HG03097 (cell line): Measurements from ENCODE around the gene DIP2C.
"Not testable (repeated sequence)": the region's sequence is repeated elsewhere in the genome, so short reads cannot be mapped to it uniquely, and the experiment has no call there.

ENCODE experiments used
- ATAC-seq: cut with Tn5 transposase; IDR thresholded peaks from one replicate; pipeline ENCODE4 v1.9.1; 2021; ENCODE audit not compliant: unreplicated experiment, low FRiP score

The DIP2C gene

GRCh38 chr10:373015-373414, 316.5 kb downstream of the DIP2C start:
- no peak for ATAC-seq

- ATAC-seq, result no peak
These were observed 316.9 kb downstream of the DIP2C start for GRCh38 chr10:372566-372965.

- no peak for ATAC-seq
These were observed 318.0 kb downstream of the DIP2C start for GRCh38 chr10:371515-371914.

GRCh38 chr10:370449-370825, 319.0 kb downstream of the DIP2C start:
- no peak for ATAC-seq

- ATAC-seq, result no peak
These were observed 319.6 kb downstream of the DIP2C start for GRCh38 chr10:369684-370448.

- no peak for ATAC-seq
These were observed 320.2 kb downstream of the DIP2C start for GRCh38 chr10:369221-369683.

GRCh38 chr10:368579-369220, 320.8 kb downstream of the DIP2C start:
- no peak for ATAC-seq

- not testable (repeated sequence) for ATAC-seq
These were observed 321.4 kb downstream of the DIP2C start for GRCh38 chr10:368107-368506.

DNA sequence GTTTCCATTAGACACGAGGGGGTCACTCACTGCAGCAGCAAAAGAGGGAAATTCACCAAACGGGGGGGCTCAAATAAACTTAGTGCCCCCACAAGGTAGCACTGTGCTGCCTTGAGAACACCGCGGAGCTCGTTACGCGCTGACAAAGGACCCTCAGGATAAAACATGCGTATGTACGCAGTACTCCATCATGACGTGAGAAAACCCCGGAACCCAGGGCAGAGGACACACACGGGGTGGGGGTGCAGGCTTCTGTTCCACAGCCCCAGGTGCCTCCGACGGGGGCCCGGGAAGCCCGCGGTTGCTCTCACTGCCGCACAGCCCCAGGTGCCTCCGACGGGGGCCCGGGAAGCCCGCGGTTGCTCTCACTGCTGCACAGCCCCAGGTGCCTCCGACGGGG, 321.8 kb downstream of the DIP2C start:
- no peak for ATAC-seq

GRCh38 chr10:366186-366585, 323.3 kb downstream of the DIP2C start:
- ATAC-seq, result no peak

GRCh38 chr10:364267-364775, 325.1 kb downstream of the DIP2C start:
- ATAC-seq, result no peak

GRCh38 chr10:363152-363551, 326.3 kb downstream of the DIP2C start:
- no peak for ATAC-seq

DNA sequence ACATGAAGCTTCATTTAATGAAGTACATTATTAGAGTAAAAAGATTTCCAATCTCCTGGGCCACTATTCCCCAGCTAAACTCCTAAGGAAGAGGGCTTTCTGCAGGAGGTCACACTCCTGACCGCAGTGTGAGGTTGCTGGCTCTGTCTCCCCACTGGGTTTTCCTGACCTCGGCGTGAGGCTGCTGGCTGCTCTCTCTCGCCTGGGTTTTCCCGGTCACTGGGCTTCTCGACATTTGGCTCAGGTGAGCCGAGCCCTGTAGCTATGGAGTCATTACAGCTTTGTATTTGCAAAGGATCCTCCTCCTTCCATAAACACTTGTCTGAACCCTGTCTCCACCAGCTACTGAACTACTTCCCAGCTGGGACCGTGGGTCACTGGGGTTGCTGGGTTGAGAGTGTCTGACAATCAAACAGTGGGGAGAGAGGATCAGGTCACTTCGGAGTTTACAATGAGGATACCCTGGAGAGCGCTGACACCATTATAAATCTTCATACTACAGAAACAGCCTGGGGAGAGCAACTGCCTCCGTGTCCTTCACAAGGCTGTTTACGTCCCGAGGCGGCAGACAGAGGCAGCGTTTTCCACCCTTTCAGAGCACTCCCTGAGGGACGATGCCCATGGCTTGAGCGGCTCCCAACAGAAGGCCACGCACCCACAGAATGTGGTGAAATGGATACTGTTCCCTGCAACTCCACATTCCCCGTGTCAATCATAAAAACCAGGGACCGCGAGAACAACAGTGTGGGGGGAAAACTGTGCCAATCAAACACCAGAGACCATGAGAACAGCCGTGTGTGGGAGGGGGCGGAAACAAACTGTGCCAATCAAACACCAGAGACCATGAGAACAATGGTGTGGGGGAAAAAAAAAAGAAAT, 328.0 kb downstream of the DIP2C start:
- no peak for ATAC-seq

GRCh38 chr10:360653-361052, 328.8 kb downstream of the DIP2C start:
- no peak for ATAC-seq

GRCh38 chr10:359762-360161, 329.7 kb downstream of the DIP2C start:
- no peak for ATAC-seq

- ATAC-seq, result no peak
These were observed 330.4 kb downstream of the DIP2C start for GRCh38 chr10:359093-359492.

- ATAC-seq, result no peak
These were observed 332.1 kb downstream of the DIP2C start for GRCh38 chr10:357201-357950.

GRCh38 chr10:356452-356851, 333.0 kb downstream of the DIP2C start:
- no peak for ATAC-seq

DNA sequence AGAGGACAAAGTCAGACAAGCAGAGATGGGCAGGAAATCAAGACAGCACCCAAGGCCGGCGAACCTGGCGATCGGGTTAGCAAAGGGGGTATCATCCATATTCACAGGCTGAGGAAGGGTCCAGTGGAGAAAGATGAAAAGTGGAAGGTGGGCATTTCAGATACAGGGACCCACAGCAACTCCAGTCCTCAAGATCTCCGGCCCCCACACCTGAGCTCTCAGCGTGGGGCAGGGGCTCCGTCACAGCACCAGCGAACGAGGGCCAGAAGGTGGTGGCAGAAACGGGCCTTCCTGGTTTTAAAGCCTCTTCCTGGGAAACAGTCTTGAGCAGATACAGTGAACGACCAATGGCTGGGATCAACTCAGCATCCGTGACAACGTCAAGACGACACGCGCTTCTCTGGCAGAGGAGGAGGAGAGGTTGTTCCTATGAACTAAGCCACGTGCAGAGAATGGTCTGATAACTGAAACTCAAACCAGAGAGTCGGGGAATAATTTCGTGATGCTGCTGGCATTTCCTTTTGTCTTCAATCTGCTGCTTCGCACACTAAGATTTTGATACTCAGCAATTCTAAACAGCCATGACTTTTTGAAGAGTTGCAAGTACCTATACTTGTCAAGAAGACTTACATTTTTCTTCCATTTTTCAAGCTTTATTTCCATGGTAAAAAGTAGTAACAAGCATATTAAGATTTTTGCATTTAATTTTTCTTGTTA, 334.4 kb downstream of the DIP2C start:
- no peak for ATAC-seq
